ENCODE data around the gene WNT5B. TPM values are rescaled to one million over a fixed set of nuclear protein-coding genes. Genes with fewer than 3 reads are reported as not detected.
"Not testable (repeated sequence)": the region's sequence is repeated elsewhere in the genome, so short reads cannot be mapped to it uniquely, and the experiment has no call there.

Gene WNT5B
- total RNA-seq, 1 donor from 2014 or later = 54.4 TPM

DNA sequence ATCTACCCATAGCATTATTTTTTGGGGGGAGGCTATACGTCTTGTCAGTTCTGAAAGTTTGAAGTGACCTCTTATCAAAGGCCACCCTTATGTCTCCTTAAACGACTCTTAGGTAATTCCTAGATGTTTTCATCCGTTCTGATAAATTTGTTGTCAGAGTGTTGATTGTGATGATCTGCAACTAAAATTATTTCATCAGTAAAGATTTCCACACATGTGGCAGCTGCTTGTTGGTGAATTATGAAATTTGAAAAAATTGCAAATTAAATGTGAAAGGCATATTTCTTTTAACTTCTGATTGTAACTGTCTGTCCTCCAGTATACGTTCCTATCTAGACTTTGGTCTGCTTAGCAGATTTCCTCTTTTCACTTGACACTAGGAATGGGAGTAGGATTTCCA lies 63.2 kb downstream of the WNT5B start:
- peaks cover 4% of the 10 kb centered on the region for H3K36me3 Mint-ChIP-seq
- peak overlapping the region; percentile 99 for H3K27ac Mint-ChIP-seq
- H3K4me3 Mint-ChIP-seq = peak overlapping the region; percentile 98
- no peaks in the 10 kb centered on the region for H3K9me3 Mint-ChIP-seq
- peaks cover 42% of the 10 kb centered on the region for H3K4me1 Mint-ChIP-seq
- H3K27me3 Mint-ChIP-seq (ENCODE audit: low read depth) = no peaks in the 10 kb centered on the region
- TF ChIP-seq, protein P1, sequence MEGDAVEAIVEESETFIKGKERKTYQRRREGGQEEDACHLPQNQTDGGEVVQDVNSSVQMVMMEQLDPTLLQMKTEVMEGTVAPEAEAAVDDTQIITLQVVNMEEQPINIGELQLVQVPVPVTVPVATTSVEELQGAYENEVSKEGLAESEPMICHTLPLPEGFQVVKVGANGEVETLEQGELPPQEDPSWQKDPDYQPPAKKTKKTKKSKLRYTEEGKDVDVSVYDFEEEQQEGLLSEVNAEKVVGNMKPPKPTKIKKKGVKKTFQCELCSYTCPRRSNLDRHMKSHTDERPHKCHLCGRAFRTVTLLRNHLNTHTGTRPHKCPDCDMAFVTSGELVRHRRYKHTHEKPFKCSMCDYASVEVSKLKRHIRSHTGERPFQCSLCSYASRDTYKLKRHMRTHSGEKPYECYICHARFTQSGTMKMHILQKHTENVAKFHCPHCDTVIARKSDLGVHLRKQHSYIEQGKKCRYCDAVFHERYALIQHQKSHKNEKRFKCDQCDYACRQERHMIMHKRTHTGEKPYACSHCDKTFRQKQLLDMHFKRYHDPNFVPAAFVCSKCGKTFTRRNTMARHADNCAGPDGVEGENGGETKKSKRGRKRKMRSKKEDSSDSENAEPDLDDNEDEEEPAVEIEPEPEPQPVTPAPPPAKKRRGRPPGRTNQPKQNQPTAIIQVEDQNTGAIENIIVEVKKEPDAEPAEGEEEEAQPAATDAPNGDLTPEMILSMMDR (IDR thresholded peaks at IDR 0.05; ENCODE audit: unreplicated experiment) = no peak
- no peak for DNase-seq (ENCODE audit: low spot score in 2 of 2, unreplicated experiment in 2 of 2)

GRCh38 chr12:1692895-1693610 lies 64.0 kb downstream of the WNT5B start:
- TF ChIP-seq, protein P1 (IDR thresholded peaks at IDR 0.05; ENCODE audit: unreplicated experiment) = no peak
- H3K4me3 Mint-ChIP-seq = peak overlapping the region; percentile 98
- DNase-seq (ENCODE audit: low spot score in 2 of 2, unreplicated experiment in 2 of 2) = no peak
- peaks cover 4% of the 10 kb centered on the region for H3K36me3 Mint-ChIP-seq
- peaks cover 50% of the 10 kb centered on the region for H3K4me1 Mint-ChIP-seq
- H3K9me3 Mint-ChIP-seq = no peaks in the 10 kb centered on the region
- peak overlapping the region; percentile 50 for H3K27ac Mint-ChIP-seq
- no peaks in the 10 kb centered on the region for H3K27me3 Mint-ChIP-seq (ENCODE audit: low read depth)

DNA sequence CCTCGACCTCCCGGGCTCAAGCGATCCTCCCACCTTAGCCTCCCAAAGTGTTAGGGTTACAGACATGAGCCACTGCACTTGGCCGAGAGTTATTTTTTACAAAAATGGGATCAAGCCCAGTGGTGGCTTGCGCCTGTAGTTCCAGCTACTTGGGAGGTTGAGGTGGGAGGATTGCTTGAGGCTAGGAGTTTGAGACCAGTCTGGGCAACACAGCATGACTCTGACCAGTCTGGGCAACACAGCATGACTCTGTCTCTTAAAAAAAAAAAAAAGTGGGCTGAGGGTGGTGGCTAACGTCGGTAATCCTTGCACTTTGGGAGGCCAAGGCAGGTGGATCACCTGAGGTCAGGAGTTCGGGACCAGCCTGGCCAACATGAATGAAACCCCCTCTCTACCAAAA lies 66.1 kb downstream of the WNT5B start:
- H3K9me3 Mint-ChIP-seq; H3K36me3 Mint-ChIP-seq; DNase-seq (ENCODE audit: low spot score in 2 of 2, unreplicated experiment in 2 of 2); H3K27ac Mint-ChIP-seq; H3K4me3 Mint-ChIP-seq; H3K27me3 Mint-ChIP-seq (ENCODE audit: low read depth): not testable (repeated sequence)
- peaks cover 61% of the 10 kb centered on the region for H3K4me1 Mint-ChIP-seq

DNA sequence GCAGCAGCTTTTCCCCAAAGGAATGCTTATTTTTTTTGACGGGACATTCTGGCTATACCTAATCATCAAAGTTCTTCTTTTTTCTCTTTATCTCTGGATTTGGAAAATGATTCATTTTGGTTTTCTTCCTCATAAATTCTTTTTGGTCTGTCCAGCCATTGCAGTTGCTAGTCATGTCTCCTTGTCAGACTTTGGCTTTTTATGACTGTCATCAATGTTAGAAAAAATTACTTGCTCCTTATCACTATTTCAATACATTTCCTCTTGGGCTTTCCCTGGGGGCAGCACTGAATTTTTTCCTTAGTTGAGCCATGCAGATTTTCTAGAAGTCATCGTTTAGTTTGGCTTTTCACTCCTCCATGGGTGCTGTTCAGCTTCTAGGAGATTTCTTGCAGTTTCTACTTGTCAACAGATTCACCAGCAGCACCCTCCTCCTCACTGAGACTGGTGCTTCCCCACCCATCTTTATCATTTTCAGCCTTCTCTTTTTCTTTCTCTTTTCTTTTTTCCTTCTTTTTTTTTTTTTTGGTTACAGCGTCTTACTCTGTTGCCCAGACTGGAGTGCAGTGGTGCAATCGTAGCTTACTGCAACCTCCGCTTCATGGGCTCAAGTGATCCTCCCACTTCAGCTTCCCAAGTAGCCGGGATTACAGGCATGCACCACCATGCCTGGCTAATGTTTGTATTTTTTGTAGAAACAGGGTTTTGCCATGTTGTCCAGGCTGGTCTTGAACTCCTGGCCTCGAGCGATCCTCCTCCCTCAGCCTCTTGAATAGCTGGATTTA lies 67.0 kb downstream of the WNT5B start:
- no peak for DNase-seq (ENCODE audit: low spot score in 2 of 2, unreplicated experiment in 2 of 2)
- peak overlapping the region; percentile 27 for H3K27ac Mint-ChIP-seq

GRCh38 chr12:1696800-1697199 lies 67.8 kb downstream of the WNT5B start:
- peaks cover 5% of the 10 kb centered on the region for H3K9me3 Mint-ChIP-seq
- no peaks in the 10 kb centered on the region for H3K27me3 Mint-ChIP-seq (ENCODE audit: low read depth)
- TF ChIP-seq, protein P1 (IDR thresholded peaks at IDR 0.05; ENCODE audit: unreplicated experiment) = no peak
- H3K36me3 Mint-ChIP-seq = peaks cover 14% of the 10 kb centered on the region
- no peak overlapping the region for H3K4me3 Mint-ChIP-seq
- no peak for DNase-seq (ENCODE audit: low spot score in 2 of 2, unreplicated experiment in 2 of 2)
- peaks cover 55% of the 10 kb centered on the region for H3K4me1 Mint-ChIP-seq
- peak overlapping the region; percentile 27 for H3K27ac Mint-ChIP-seq

More for the DNA sequence above, 67.0 kb downstream of the WNT5B start:
- Mint-ChIP-seq H3K27me3 (ENCODE audit: low read depth) (no peaks in the 10 kb centered on the region), H3K4me1 (peaks cover 59% of the 10 kb centered on the region), H3K9me3 (peaks cover 5% of the 10 kb centered on the region), H3K4me3 (no peak overlapping the region), H3K36me3 (peaks cover 14% of the 10 kb centered on the region)
- TF ChIP-seq, protein P1 (IDR thresholded peaks at IDR 0.05; ENCODE audit: unreplicated experiment) = no peak

Small RNAs within 50 kb of the gene (microRNA-seq; reads per million reads assigned to microRNA genes)
- not detected for gene MIR3649

Other genes with a start within 250 kb of the WNT5B start
- 14.1 to 14.8 TPM (median 14.3 TPM) in 3 replicates for gene FBXL14, start 34.6 kb upstream of the WNT5B start, total RNA-seq
- 77.2 to 87.3 TPM (median 77.4 TPM) in 3 replicates for gene ADIPOR2, start 61.8 kb downstream of the WNT5B start, total RNA-seq
- gene LRTM2, start 191.3 kb downstream of the WNT5B start, total RNA-seq = 0.45 to 0.47 TPM in 2 of 3 replicates, not detected in the other

All from mesothelial cell of epicardium (in vitro differentiated cells).